Epithelial cell of proximal tubule (primary cell): Measurements from ENCODE around the gene GIMD1. TPM values are rescaled to one million over a fixed set of nuclear protein-coding genes. Genes with fewer than 3 reads are reported as not detected.

Experiments
- DNase-seq: peaks from one replicate; pipeline ENCODE4 v3.0.0-alpha.2; 2011; ENCODE audit warnings: low read depth
- H3K4me3 ChIP-seq: 2 replicates; pipeline ENCODE4 v1.5.1; 2011; ENCODE audit warnings: low read depth, mild to moderate bottlenecking, low read length
- total RNA-seq: library from RNA; depleted of rRNA; stranded (reverse); fragments of >200 nt; gene quantifications from 2 replicates; pipeline ENCODE4 v1.2.3, GENCODE V29; 2015
- TF ChIP-seq, protein P1 (sequence below): conservative IDR thresholded peaks from 2 replicates; pipeline ENCODE4 v1.5.1; 2012; ENCODE audit warnings: low read depth, mild to moderate bottlenecking, low read length

The GIMD1 gene
- total RNA-seq, 1 donor from 2014 or later, result not detected

DNA sequence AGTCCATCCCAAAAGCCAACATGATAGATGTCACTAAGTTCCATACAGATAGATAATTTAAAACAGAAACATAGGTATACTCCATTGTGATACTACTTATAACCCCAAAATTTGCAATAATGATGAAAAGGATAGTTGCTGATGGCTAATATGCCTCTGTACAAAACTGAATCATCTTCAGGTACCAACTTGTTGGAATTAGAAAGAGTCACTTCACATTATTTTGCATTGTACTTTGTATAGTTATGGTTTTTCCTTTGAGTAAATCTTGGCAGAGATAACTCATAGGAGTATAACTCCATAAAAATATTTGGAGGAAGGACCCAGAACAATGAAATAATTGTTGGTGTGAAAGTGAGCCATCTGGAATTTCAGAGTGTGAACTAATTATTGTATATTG is 17.6 kb downstream of the GIMD1 start:
- no peak for DNase-seq
- no peak overlapping the region for H3K4me3 ChIP-seq
- TF ChIP-seq, protein P1, sequence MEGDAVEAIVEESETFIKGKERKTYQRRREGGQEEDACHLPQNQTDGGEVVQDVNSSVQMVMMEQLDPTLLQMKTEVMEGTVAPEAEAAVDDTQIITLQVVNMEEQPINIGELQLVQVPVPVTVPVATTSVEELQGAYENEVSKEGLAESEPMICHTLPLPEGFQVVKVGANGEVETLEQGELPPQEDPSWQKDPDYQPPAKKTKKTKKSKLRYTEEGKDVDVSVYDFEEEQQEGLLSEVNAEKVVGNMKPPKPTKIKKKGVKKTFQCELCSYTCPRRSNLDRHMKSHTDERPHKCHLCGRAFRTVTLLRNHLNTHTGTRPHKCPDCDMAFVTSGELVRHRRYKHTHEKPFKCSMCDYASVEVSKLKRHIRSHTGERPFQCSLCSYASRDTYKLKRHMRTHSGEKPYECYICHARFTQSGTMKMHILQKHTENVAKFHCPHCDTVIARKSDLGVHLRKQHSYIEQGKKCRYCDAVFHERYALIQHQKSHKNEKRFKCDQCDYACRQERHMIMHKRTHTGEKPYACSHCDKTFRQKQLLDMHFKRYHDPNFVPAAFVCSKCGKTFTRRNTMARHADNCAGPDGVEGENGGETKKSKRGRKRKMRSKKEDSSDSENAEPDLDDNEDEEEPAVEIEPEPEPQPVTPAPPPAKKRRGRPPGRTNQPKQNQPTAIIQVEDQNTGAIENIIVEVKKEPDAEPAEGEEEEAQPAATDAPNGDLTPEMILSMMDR, result no peak

DNA sequence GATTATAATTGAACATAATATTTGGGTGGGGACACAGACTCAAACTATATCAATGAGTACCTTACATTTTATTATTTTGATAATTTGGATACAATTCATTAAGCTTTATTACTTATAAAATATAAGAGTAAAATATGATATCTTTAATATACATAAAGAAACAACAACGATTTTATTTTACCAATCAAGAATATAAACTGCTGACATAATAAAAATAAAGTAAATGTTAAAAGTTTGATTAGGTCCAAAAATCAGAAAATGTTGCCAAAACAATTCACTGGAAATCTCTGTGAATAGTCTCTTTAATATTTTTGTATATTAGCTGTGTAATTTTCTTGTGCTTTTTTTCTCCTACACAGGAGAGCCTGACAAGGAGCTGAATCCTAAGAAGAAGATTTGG is 21.4 kb downstream of the GIMD1 start:
- no peak for DNase-seq
- no peak overlapping the region for H3K4me3 ChIP-seq
- TF ChIP-seq, protein P1, result no peak

DNA sequence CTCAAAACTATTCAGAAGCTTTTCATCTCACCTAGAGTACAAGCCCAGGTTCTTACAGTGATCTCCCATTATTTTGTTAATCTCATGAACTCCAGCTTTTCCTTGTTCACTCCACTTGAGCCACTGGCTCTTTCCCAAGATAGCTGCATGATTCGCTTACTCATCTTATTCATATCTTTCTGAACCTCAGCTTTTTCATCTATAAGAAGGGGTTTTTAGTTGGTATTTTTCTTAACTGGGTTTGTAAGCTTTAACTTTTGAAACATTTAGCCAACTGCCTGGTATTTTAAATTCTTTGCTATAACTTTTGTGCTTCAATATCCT is 24.0 kb downstream of the GIMD1 start:
- no peak overlapping the region for H3K4me3 ChIP-seq
- TF ChIP-seq, protein P1, result no peak
- no peak for DNase-seq

DNA sequence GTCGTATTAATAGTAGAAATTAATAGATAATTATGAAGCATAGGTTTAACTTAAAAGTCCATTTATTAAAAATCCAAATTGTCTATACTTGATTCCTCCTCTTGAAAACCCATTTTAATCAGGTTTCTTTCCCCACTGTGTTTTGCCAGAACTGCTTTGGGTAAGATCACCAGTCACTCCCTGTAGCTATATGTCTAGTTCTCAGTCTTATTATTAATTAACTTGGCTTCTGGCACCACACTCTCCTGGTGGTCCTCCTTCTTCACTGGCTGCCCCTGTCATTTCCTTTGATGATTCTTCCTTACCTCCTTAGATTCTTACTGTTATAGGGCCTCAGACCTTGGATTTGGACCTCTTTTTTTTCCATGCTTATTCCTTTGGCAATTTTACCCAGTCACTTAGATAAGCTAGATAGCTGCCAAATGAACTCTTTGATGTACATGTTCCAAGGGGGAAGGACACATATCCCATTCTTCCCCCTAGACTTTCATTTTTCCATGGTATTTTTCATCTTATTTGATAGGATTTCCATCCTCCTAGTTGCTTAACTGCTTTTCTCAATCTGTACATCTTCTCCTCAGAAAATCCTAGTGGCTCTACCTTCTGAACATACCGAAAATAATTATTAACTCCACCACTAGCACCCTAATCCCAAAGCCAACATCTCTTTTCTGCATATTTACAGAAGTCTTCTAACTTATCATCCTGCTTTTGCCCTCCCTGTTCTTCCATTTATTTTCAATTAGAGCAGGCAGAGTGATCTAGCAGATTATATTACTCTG is 24.5 kb downstream of the GIMD1 start:
- TF ChIP-seq, protein P1, result no peak
- DNase-seq, result no peak
- H3K4me3 ChIP-seq, result no peak overlapping the region

DNA sequence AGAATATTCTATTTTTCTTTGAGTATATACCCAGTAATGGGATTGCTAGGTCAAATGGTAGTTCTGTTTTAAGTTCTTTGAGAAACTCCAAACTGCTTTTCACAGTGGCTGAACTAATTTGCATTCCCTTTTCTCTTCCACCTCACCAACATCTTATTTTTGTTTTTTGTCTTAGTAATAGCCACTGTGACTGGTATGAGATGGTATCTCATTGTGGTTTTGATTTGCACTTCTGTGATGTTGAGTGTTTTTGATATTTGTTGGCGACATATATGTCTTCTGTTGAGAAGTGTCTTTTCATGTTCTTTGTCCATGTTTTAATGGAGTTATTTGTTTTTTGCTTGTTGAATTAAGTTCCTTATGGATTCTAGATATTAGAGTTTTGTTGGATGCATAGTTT is 27.8 kb downstream of the GIMD1 start:
- TF ChIP-seq, protein P1, result no peak
- H3K4me3 ChIP-seq, result no peak overlapping the region
- no peak for DNase-seq

DNA sequence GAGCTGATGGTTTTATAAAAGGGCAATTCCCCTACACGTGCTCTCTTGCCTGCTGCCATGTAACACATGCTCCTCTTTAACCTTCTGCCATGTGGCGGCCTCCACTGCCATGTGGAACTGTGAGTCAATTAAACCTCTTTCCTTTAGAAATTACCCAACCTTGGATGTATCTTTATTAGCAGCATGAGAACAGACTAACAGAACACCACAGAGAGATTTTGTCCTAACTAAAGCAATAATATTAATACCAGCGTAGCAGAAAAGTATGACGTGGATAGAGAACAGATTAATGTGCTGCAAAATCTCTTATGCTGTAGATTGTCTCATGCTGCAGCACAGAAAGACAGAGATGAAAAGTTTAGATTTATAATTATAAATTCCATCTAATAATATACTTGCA is 29.1 kb downstream of the GIMD1 start:
- DNase-seq, result no peak
- TF ChIP-seq, protein P1, result no peak
- no peak overlapping the region for H3K4me3 ChIP-seq

DNA sequence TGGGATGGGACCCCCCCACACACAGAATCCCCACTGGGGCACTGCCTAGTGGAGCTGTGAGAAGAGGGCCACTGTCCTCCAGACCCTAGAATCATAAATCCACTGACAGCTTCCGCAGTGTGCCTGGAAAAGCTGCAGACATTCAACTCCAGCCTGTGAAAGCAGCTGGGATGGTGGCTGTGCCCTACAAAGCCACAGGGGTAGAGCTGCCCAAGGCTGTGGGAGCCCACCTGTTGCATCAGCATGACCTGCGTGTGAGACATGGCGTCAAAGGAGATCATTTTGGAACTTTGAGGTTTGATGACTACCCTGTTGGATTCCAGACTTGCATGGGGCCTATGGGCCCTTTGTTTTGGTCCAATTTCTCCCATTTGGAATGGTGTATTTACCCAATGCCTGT is 29.9 kb downstream of the GIMD1 start:
- no peak overlapping the region for H3K4me3 ChIP-seq
- no peak for DNase-seq
- TF ChIP-seq, protein P1, result no peak
